RWPE2 (cell line): ENCODE data around the gene G6PC1.
"Not testable (repeated sequence)": the region's sequence is repeated elsewhere in the genome, so short reads cannot be mapped to it uniquely, and the experiment has no call there.

Experiments used
- ATAC-seq: fragments of 200-7000 bp; cut with Tn5 transposase; 3 replicates; pipeline ENCODE4 v1.9.1; 2021; ENCODE audit warnings: low read depth
- DNase-seq: peaks from one replicate; pipeline ENCODE4 v3.0.0-alpha.2; 2020; ENCODE audit warnings: low spot score
- H3K27ac ChIP-seq: fragments of 450-650 bp; 2 replicates; pipeline ENCODE4 v1.5.1; 2017; ENCODE audit warnings: mild to moderate bottlenecking; ENCODE audit not compliant: poor library complexity, severe bottlenecking
- H3K27me3 ChIP-seq: fragments of 250-450 bp; sonication (Bioruptor Pico); 2 replicates; pipeline ENCODE4 v1.5.1; 2021; ENCODE audit warnings: mild to moderate bottlenecking, moderate library complexity; ENCODE audit not compliant: insufficient read depth, poor library complexity, severe bottlenecking
- H3K36me3 ChIP-seq: fragments of 250-450 bp; sonication (Bioruptor Pico); 2 replicates; pipeline ENCODE4 v1.5.1; 2020; ENCODE audit warnings: low read depth, mild to moderate bottlenecking, moderate library complexity
- H3K4me1 ChIP-seq: fragments of 250-450 bp; sonication (Bioruptor Pico); 2 replicates; pipeline ENCODE4 v1.5.1; 2021; ENCODE audit warnings: mild to moderate bottlenecking, moderate library complexity; ENCODE audit not compliant: insufficient read depth, poor library complexity, severe bottlenecking
- H3K4me3 ChIP-seq: fragments of 250-450 bp; sonication (Bioruptor Pico); 2 replicates; pipeline ENCODE4 v1.5.1; 2021; ENCODE audit warnings: mild to moderate bottlenecking, moderate library complexity; ENCODE audit not compliant: severe bottlenecking
- H3K9me3 ChIP-seq: fragments of 250-450 bp; sonication (Bioruptor Pico); 2 replicates; pipeline ENCODE4 v1.5.1; 2021; ENCODE audit warnings: mild to moderate bottlenecking, moderate library complexity; ENCODE audit not compliant: severe bottlenecking
- CTCF ChIP-seq: fragments of 450-650 bp; IDR thresholded peaks from one replicate; pipeline ENCODE4 v1.5.1; 2017; ENCODE audit warnings: mild to moderate bottlenecking, moderate library complexity; ENCODE audit not compliant: poor library complexity, severe bottlenecking

G6PC1 gene

GRCh38 chr17:42865638-42866094, 34.9 kb upstream of the G6PC1 start:
- H3K9me3 ChIP-seq = peaks cover 4% of the 10 kb centered on the region
- no peak for TF ChIP-seq CTCF
- ATAC-seq (no peak), DNase-seq (no peak)
- H3K36me3 ChIP-seq = no peaks in the 10 kb centered on the region
- no peak overlapping the region for H3K4me3 ChIP-seq
- H3K4me1 ChIP-seq = no peaks in the 10 kb centered on the region
- H3K27me3 ChIP-seq = no peaks in the 10 kb centered on the region
- no peak overlapping the region for H3K27ac ChIP-seq

- Histone ChIP-seq H3K9me3 (peaks cover 5% of the 10 kb centered on the region), H3K4me1 (no peaks in the 10 kb centered on the region), H3K36me3 (no peaks in the 10 kb centered on the region), H3K4me3 (no peak overlapping the region), H3K27ac (no peak overlapping the region), H3K27me3 (no peaks in the 10 kb centered on the region)
- ATAC-seq (no peak), DNase-seq (no peak)
- TF ChIP-seq CTCF = no peak
Observed at GRCh38 chr17:42866216-42866615, 34.4 kb upstream of the G6PC1 start.

GRCh38 chr17:42866631-42867575, 33.7 kb upstream of the G6PC1 start:
- Histone ChIP-seq H3K27me3 (no peaks in the 10 kb centered on the region), H3K4me3 (no peak overlapping the region), H3K36me3 (no peaks in the 10 kb centered on the region), H3K4me1 (no peaks in the 10 kb centered on the region), H3K27ac (no peak overlapping the region), H3K9me3 (peaks cover 5% of the 10 kb centered on the region)
- no peak for DNase-seq
- no peak for ATAC-seq
- TF ChIP-seq CTCF = no peak

- not testable (repeated sequence) for DNase-seq, H3K9me3 ChIP-seq, H3K27me3 ChIP-seq, H3K36me3 ChIP-seq, H3K27ac ChIP-seq, H3K4me3 ChIP-seq, ATAC-seq, H3K4me1 ChIP-seq
Observed at GRCh38 chr17:42867694-42868261, 32.8 kb upstream of the G6PC1 start.

- no peaks in the 10 kb centered on the region for H3K27me3 ChIP-seq
- no peak overlapping the region for H3K4me3 ChIP-seq
- H3K4me1 ChIP-seq = no peaks in the 10 kb centered on the region
- ATAC-seq (no peak), DNase-seq (no peak)
- peaks cover 5% of the 10 kb centered on the region for H3K9me3 ChIP-seq
- H3K27ac ChIP-seq = no peak overlapping the region
- H3K36me3 ChIP-seq = no peaks in the 10 kb centered on the region
- no peak for TF ChIP-seq CTCF
Observed at GRCh38 chr17:42868338-42868737, 32.3 kb upstream of the G6PC1 start.
